Parathyroid adenoma (tissue), 2 donors: Measurements from ENCODE around the gene GPR158.

ENCODE experiments used
- H2AFZ ChIP-seq: fragments of 300-600 bp; sonication (generic); one replicate; pipeline ENCODE4 v1.7.0; 2017; ENCODE audit warnings: antibody characterized with exemption, mild to moderate bottlenecking
- H3K27ac ChIP-seq: fragments of 300-600 bp; sonication (generic); one replicate; pipeline ENCODE4 v1.7.0; 2017
- H3K27me3 ChIP-seq: fragments of 300-600 bp; sonication (generic); one replicate; pipeline ENCODE4 v1.7.0; 2017; ENCODE audit warnings: low read length; ENCODE audit not compliant: control insufficient read depth, insufficient read depth
- H3K36me3 ChIP-seq: fragments of 300-600 bp; sonication (generic); one replicate; pipeline ENCODE4 v1.7.0; 2017; ENCODE audit warnings: low read length; ENCODE audit not compliant: control insufficient read depth, insufficient read depth
- H3K4me1 ChIP-seq: fragments of 300-600 bp; sonication (generic); one replicate; pipeline ENCODE4 v1.7.0; 2017; ENCODE audit warnings: control low read depth
- H3K4me2 ChIP-seq: fragments of 300-600 bp; sonication (generic); one replicate; pipeline ENCODE4 v1.7.0; 2017; ENCODE audit warnings: low read length
- H3K4me3 ChIP-seq: fragments of 300-600 bp; sonication (generic); one replicate; pipeline ENCODE4 v1.7.0; 2017; ENCODE audit warnings: low read depth, low read length
- H3K79me2 ChIP-seq: fragments of 300-600 bp; sonication (generic); one replicate; pipeline ENCODE4 v1.7.0; 2017; ENCODE audit warnings: control low read depth
- H3K9ac ChIP-seq: fragments of 300-600 bp; sonication (generic); one replicate; pipeline ENCODE4 v1.7.0; 2017; ENCODE audit warnings: mild to moderate bottlenecking
- H3K9me3 ChIP-seq: fragments of 300-600 bp; sonication (generic); one replicate; pipeline ENCODE4 v1.7.0; 2017; ENCODE audit warnings: low read length; ENCODE audit not compliant: control insufficient read depth
- TF ChIP-seq, protein P1 (sequence below): fragments of 300-600 bp; sonication (generic); IDR thresholded peaks from one replicate; pipeline ENCODE4 v1.7.0; 2017; ENCODE audit warnings: antibody characterized with exemption, mild to moderate bottlenecking
- donor health status: primary hyperparathyroidism.

GPR158 gene

DNA sequence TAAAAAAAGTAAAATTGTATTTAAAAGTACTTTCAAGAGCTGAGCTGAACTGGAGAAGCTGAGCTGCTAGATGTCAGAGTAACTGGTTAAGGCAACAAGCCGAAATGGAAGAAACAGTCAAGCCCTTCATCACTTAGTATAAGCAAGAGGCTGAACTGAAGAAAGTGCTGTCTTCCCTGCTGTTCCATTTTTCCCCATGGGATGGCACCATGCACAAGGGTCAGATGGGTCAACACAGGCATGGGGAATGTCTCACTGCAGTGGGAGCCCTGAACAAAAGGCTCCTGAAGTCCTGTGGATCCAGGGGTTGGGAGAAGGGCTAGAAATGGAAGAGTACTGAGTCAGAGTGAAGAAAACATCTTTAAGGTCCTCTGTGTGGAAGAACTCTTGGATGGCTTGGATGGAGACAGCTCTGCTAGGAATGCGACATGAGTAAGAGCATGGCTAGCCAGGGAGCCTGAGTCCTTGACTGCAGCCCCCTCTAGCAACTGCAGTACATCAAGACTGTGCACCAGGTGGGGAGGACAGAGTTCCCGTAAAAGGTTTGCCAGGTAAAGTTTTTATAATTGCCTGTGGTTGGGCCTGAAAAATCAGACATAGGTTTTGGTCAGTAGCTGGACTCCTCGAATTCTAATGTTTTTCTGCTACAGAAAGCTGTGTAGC lies 348.3 kb downstream of the GPR158 start:
- Histone ChIP-seq H3K9me3 (no peaks in the 10 kb centered on the region), H3K27ac (no peak overlapping the region), H3K4me2 (no peak overlapping the region), H3K79me2 (no peaks in the 10 kb centered on the region), H3K4me3 (no peak overlapping the region), H3K4me1 (no peaks in the 10 kb centered on the region), H3K27me3 (no peaks in the 10 kb centered on the region), H3K36me3 (no peaks in the 10 kb centered on the region), H2AFZ (no peak overlapping the region), H3K9ac (no peak overlapping the region)
- TF ChIP-seq, protein P1, sequence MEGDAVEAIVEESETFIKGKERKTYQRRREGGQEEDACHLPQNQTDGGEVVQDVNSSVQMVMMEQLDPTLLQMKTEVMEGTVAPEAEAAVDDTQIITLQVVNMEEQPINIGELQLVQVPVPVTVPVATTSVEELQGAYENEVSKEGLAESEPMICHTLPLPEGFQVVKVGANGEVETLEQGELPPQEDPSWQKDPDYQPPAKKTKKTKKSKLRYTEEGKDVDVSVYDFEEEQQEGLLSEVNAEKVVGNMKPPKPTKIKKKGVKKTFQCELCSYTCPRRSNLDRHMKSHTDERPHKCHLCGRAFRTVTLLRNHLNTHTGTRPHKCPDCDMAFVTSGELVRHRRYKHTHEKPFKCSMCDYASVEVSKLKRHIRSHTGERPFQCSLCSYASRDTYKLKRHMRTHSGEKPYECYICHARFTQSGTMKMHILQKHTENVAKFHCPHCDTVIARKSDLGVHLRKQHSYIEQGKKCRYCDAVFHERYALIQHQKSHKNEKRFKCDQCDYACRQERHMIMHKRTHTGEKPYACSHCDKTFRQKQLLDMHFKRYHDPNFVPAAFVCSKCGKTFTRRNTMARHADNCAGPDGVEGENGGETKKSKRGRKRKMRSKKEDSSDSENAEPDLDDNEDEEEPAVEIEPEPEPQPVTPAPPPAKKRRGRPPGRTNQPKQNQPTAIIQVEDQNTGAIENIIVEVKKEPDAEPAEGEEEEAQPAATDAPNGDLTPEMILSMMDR = no peak

- H3K4me1 ChIP-seq = no peaks in the 10 kb centered on the region
- H3K36me3 ChIP-seq = no peaks in the 10 kb centered on the region
- H2AFZ ChIP-seq = no peak overlapping the region
- H3K27ac ChIP-seq = no peak overlapping the region
- H3K4me3 ChIP-seq = no peak overlapping the region
- H3K4me2 ChIP-seq = no peak overlapping the region
- no peak overlapping the region for H3K9ac ChIP-seq
- H3K9me3 ChIP-seq = no peaks in the 10 kb centered on the region
- TF ChIP-seq, protein P1 = no peak
- H3K27me3 ChIP-seq = no peaks in the 10 kb centered on the region
- H3K79me2 ChIP-seq = no peaks in the 10 kb centered on the region
Observed at GRCh38 chr10:25530306-25530705, 355.5 kb downstream of the GPR158 start.

DNA sequence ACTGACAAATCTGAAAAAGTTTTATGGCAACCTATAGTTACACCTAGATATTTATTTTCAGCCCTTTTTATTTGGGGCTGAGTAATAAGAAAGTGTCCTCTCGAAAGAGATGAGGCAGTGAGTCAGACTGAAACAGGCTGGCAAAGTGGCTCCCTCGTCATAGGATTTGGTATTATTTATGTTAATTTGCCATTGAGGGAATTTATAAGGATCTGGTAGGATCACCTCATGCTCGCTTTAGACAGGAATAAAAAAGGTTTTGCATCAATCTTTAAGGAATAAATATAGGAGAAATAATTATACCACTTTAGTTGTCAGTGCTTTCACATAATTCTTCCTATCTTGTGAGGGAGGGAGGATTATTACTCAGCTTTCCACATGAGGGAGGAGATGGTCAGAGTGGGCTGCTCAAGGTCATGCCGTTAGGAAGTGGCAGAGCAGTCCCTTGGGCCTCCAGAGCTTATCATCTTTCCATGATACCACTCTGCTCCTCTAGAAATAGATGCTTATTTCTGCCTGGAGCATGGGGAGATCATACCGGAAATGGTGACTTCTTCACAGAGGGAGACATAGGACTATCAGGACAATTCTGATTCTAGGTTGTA lies 356.8 kb downstream of the GPR158 start:
- Histone ChIP-seq H3K9ac (no peak overlapping the region), H3K4me2 (no peak overlapping the region), H3K27ac (no peak overlapping the region), H3K4me1 (no peaks in the 10 kb centered on the region), H3K79me2 (no peaks in the 10 kb centered on the region), H3K9me3 (no peaks in the 10 kb centered on the region), H3K4me3 (no peak overlapping the region), H3K36me3 (no peaks in the 10 kb centered on the region), H3K27me3 (no peaks in the 10 kb centered on the region), H2AFZ (no peak overlapping the region)
- TF ChIP-seq, protein P1 = no peak

DNA sequence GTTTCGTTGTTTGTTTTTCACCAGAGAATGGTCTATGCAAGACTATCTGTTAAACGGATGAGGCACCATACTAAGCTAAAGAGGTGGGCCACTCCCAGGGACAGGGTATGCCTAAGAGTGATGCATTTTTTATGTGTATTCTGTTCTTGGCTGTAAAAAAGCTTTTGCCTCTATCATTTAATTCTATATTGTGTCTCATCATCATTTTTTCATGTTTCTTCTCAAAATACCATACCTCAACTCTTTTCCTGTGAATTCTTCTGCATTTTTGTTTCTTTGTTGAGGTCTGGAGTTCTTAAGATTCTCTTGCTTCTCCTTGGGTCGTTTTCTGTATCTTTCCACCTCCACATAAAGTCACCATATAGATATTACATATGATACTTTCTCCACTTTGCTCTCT lies 357.4 kb downstream of the GPR158 start:
- TF ChIP-seq, protein P1 = no peak
- no peak overlapping the region for H3K27ac ChIP-seq
- H3K4me1 ChIP-seq = no peaks in the 10 kb centered on the region
- no peak overlapping the region for H3K9ac ChIP-seq
- H3K27me3 ChIP-seq = no peaks in the 10 kb centered on the region
- H3K36me3 ChIP-seq = no peaks in the 10 kb centered on the region
- no peak overlapping the region for H3K4me3 ChIP-seq
- no peaks in the 10 kb centered on the region for H3K9me3 ChIP-seq
- no peaks in the 10 kb centered on the region for H3K79me2 ChIP-seq
- no peak overlapping the region for H3K4me2 ChIP-seq
- H2AFZ ChIP-seq = no peak overlapping the region

GRCh38 chr10:25536027-25536426 lies 361.2 kb downstream of the GPR158 start:
- no peaks in the 10 kb centered on the region for H3K36me3 ChIP-seq
- no peak overlapping the region for H3K4me2 ChIP-seq
- H3K27me3 ChIP-seq = no peaks in the 10 kb centered on the region
- TF ChIP-seq, protein P1 = no peak
- H3K79me2 ChIP-seq = no peaks in the 10 kb centered on the region
- no peak overlapping the region for H3K4me3 ChIP-seq
- H3K27ac ChIP-seq = no peak overlapping the region
- H2AFZ ChIP-seq = no peak overlapping the region
- H3K9ac ChIP-seq = no peak overlapping the region
- H3K4me1 ChIP-seq = no peaks in the 10 kb centered on the region
- no peaks in the 10 kb centered on the region for H3K9me3 ChIP-seq
